Measurements from ENCODE around the gene RTP2. TPM values are rescaled to one million over a fixed set of nuclear protein-coding genes. Genes with fewer than 3 reads are reported as not detected.

RTP2 gene
- total RNA-seq, 1 donor from 2014 or later = not detected

GRCh38 chr3:187743195-187744141 is 41.1 kb upstream of the RTP2 start:
- Histone ChIP-seq H3K27ac (peak overlapping the region; percentile 98 to 99), H3K27me3 (no peaks in the 10 kb centered on the region), H3K4me1 (peaks cover 12 to 21% of the 10 kb centered on the region in 2 donors), H3K9me3 (no peaks in the 10 kb centered on the region), H3K36me3 (no peaks in the 10 kb centered on the region), H3K4me3 (peak overlapping the region; percentile 73 to 75)
- intact Hi-C loops (cut with DNase I) = loop anchor here (5.0 to 10.0 kb wide), 9 partner anchors 584 to 1144 kb away; no protein-coding TSS in a partner anchor
- DNase-seq (ENCODE audit: low spot score in 2 of 2) = peak; percentile 23 to 86
- TF ChIP-seq, protein P1, sequence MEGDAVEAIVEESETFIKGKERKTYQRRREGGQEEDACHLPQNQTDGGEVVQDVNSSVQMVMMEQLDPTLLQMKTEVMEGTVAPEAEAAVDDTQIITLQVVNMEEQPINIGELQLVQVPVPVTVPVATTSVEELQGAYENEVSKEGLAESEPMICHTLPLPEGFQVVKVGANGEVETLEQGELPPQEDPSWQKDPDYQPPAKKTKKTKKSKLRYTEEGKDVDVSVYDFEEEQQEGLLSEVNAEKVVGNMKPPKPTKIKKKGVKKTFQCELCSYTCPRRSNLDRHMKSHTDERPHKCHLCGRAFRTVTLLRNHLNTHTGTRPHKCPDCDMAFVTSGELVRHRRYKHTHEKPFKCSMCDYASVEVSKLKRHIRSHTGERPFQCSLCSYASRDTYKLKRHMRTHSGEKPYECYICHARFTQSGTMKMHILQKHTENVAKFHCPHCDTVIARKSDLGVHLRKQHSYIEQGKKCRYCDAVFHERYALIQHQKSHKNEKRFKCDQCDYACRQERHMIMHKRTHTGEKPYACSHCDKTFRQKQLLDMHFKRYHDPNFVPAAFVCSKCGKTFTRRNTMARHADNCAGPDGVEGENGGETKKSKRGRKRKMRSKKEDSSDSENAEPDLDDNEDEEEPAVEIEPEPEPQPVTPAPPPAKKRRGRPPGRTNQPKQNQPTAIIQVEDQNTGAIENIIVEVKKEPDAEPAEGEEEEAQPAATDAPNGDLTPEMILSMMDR (IDR thresholded peaks at IDR 0.05) = no peak

GRCh38 chr3:187742351-187743171 is 40.2 kb upstream of the RTP2 start:
- Histone ChIP-seq H3K4me1 (peaks cover 12 to 18% of the 10 kb centered on the region in 2 donors), H3K27me3 (no peaks in the 10 kb centered on the region), H3K27ac (peak overlapping the region; percentile 98 to 99), H3K9me3 (no peaks in the 10 kb centered on the region), H3K36me3 (no peaks in the 10 kb centered on the region), H3K4me3 (peak overlapping the region; percentile 73 to 75)
- intact Hi-C loops (cut with DNase I) = loop anchor here (5.0 to 10.0 kb wide), 9 partner anchors 585 to 1145 kb away; no protein-coding TSS in a partner anchor
- TF ChIP-seq, protein P1 (IDR thresholded peaks at IDR 0.05) = no peak
- no peak for DNase-seq (ENCODE audit: low spot score in 2 of 2)

DNA sequence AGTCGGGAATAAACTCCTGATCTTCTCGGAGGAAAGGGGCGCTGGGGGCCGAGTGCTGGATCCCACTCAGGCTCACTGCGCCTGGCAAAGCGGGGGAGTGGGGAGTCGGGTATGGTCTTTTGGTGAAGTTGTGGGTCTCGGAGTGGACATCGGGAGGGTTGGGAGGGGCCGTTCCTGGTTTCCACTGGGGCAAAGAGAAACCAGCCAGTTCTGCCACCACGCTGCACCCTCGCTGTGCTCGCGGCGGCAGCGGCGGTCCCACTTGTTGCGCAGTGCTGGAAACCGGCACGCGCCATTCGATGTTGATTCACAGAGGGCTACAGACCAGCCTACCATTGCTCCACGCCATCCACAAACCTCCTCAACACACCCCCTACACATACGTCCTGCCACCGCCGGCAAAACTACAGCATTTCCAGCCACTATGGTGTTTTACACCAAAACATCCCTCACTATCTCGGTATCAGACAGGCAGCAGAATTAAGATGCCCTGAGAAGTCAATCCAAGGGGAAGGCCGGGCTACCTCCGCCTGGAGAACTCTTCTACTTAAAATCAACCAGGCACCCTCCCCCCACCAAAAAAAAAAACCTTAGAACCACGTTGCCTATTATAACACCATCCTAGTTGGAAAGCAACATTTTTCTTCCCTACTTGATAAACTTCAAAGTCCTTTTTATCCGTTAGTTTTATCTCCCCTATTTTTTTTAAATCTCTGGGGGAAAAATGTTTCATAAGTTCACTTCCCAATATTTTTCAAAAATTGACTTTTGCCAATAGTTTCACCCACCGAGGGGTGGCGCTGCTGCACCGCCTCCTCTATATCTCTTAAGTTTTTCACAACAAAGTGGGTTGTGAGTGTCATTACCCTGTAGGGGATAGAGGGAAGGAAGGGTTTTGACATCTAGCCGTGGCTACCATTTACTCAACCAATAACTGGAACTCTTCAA is 39.3 kb upstream of the RTP2 start:
- Histone ChIP-seq H3K36me3 (no peaks in the 10 kb centered on the region), H3K9me3 (no peaks in the 10 kb centered on the region), H3K4me3 (peak overlapping the region; percentile 73 to 75), H3K4me1 (peaks cover 6 to 17% of the 10 kb centered on the region in 2 donors), H3K27ac (peak overlapping the region; percentile 98 to 99), H3K27me3 (no peaks in the 10 kb centered on the region)
- TF ChIP-seq, protein P1 (IDR thresholded peaks at IDR 0.05) = peak; percentile 80 to 88 (median 88)
- DNase-seq (ENCODE audit: low spot score in 2 of 2) = peak; percentile 29 to 87
- intact Hi-C loops (cut with DNase I) = loop anchor here (1.0 to 10.0 kb wide), 10 partner anchors 471 to 1146 kb away; no protein-coding TSS in a partner anchor

DNA sequence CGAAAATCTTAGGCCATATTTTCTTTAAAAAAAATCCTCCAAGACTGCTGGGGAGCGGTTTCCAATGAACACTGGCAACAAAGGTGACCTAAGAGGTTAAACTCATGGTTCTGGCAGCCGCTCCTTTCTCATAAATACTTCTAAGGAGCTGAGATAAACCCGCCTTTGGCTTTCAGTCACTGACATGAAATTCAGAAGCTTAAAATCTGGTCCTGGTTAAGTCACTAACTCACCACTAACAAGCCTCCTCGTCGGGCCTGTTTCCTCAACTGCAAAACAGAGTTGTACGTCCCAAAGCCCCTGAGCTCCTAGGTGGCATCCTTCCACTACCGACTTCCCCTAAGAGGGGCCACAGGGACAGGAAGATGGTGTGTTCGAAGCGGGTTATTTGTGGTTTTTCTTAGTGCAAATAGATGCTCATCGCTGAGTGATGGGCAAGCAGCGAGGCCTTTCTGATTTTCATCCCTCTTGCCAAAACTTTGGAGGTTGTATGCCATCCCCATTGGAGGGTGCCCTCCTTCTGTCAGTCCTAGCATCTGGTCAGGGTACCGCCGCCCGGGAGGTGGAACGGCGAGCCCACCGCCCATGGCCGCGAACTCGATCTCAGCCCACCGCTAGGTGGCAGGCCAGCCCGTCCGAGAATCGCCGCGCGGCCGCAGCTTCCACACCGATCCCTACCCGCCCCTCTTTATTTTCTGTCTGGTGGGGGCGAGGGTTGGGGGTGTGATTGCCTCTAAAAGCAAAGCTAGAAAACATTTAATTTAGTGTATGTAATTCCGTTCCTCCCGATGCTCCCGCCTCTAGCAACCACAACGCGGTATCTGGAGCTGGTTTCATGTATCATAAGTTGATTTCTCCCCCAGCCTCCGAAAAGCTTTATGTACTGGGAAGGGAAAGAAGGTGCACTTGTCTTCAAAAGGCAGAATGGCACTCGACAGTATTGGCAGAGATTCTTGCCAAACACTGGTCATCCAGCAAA is 38.4 kb upstream of the RTP2 start:
- H3K27ac ChIP-seq = peak overlapping the region; percentile 98 to 99
- H3K9me3 ChIP-seq = no peaks in the 10 kb centered on the region
- H3K4me1 ChIP-seq = peaks cover 6 to 25% of the 10 kb centered on the region in 2 donors
- H3K4me3 ChIP-seq = peak overlapping the region; percentile 73 to 75
- H3K36me3 ChIP-seq = no peaks in the 10 kb centered on the region
- TF ChIP-seq, protein P1 (IDR thresholded peaks at IDR 0.05) = peak; percentile 89 to 95 (median 93)
- DNase-seq (ENCODE audit: low spot score in 2 of 2) = peak in 1 of 2 donors; percentile 86
- H3K27me3 ChIP-seq = no peaks in the 10 kb centered on the region
- intact Hi-C loops (cut with DNase I) = loop anchor here (1.0 to 10.0 kb wide), 11 partner anchors 472 to 1214 kb away; no protein-coding TSS in a partner anchor
